Stomach (tissue), 4 donors: ENCODE data around the gene RAI1.

Experiments
- CTCF ChIP-seq, 7 experiments: fragments of 450-650 bp in 4 of 7; fragments of 200-600 bp in 3 of 7; sonication (generic) in 3 of 7; IDR thresholded peaks; one replicate each; pipeline ENCODE4 v1.5.1; 2016 to 2019; ENCODE audit warnings: antibody characterized with exemption in 7 of 7, control low read depth in 2 of 7, mild to moderate bottlenecking in 1 of 7
- EP300 ChIP-seq: sonication (generic); formaldehyde crosslinking; IDR thresholded peaks from one replicate; pipeline ENCODE4 v1.6.1; 2017; ENCODE audit warnings: antibody characterized with exemption
- POLR2A ChIP-seq, 4 donors: fragments of 450-650 bp; IDR thresholded peaks; one replicate each; pipeline ENCODE4 v1.6.1; 2016; ENCODE audit warnings: antibody characterized with exemption in 4 of 4, control low read depth in 2 of 4, mild to moderate bottlenecking in 1 of 4, moderate library complexity in 1 of 4

- no peak for TF ChIP-seq EP300
- no peak for TF ChIP-seq CTCF (IDR thresholded peaks at IDR 0.05)
- TF ChIP-seq POLR2A (IDR thresholded peaks at IDR 0.05), result no peak
These were observed 159.7 kb downstream of the RAI1 start for GRCh38 chr17:17840751-17841591.
